Glomerular endothelial cell (primary cell): Measurements from ENCODE around the gene VPS35L. TPM values are rescaled to one million over a fixed set of nuclear protein-coding genes. Genes with fewer than 3 reads are reported as not detected.

Source experiments
- DNase-seq: peaks from one replicate; pipeline ENCODE4 v3.0.0-alpha.2; 2011; ENCODE audit warnings: low read depth, low spot score; ENCODE audit errors: extremely low read depth
- total RNA-seq: library from RNA; depleted of rRNA; stranded (reverse); fragments of >200 nt; gene quantifications from 2 replicates; pipeline ENCODE4 v1.2.3, GENCODE V29; 2015

VPS35L gene
- total RNA-seq, result 68.0 and 70.8 TPM in 2 replicates

GRCh38 chr16:19555186-19555937, at the start of gene VPS35L:
VPS35L (plus strand) TSS chr16:19555703; CDS start chr16:19555730, 27 bp downstream.
- DNase-seq, result peak; percentile 94

- DNase-seq, result no peak
These were observed 48.5 kb upstream of the VPS35L start for GRCh38 chr16:19506965-19507364.

- no peak for DNase-seq
These were observed 47.6 kb upstream of the VPS35L start for GRCh38 chr16:19507867-19508266.

GRCh38 chr16:19512297-19512696, 43.2 kb upstream of the VPS35L start:
- no peak for DNase-seq

- no peak for DNase-seq
These were observed 42.0 kb upstream of the VPS35L start for GRCh38 chr16:19513377-19514053.

GRCh38 chr16:19515757-19516156, 39.7 kb upstream of the VPS35L start:
- no peak for DNase-seq

- no peak for DNase-seq
These were observed 37.9 kb upstream of the VPS35L start for GRCh38 chr16:19517424-19518089.

GRCh38 chr16:19518388-19518787, 37.1 kb upstream of the VPS35L start:
- DNase-seq, result no peak

- DNase-seq, result no peak
These were observed 34.6 kb upstream of the VPS35L start for GRCh38 chr16:19520861-19521331.

GRCh38 chr16:19521471-19522396, 33.8 kb upstream of the VPS35L start, which contains the start of gene GDE1:
GDE1 (minus strand) TSS chr16:19522098; CDS start chr16:19521964, 134 bp downstream.
- no peak for DNase-seq

- DNase-seq, result no peak
These were observed 33.1 kb upstream of the VPS35L start for GRCh38 chr16:19522397-19522732.

GRCh38 chr16:19522760-19523159, 32.7 kb upstream of the VPS35L start:
- DNase-seq, result no peak

GRCh38 chr16:19523184-19523558, 32.3 kb upstream of the VPS35L start:
- DNase-seq, result no peak

GRCh38 chr16:19523559-19524355, 31.7 kb upstream of the VPS35L start, which contains the start of gene CCP110:
CCP110 (plus strand) TSS chr16:19523942; CDS start chr16:19527882, 3,940 bp downstream.
- DNase-seq, result peak; percentile 58

- no peak for DNase-seq
These were observed 31.2 kb upstream of the VPS35L start for GRCh38 chr16:19524356-19524615.

GRCh38 chr16:19524616-19525384, 30.7 kb upstream of the VPS35L start:
- no peak for DNase-seq

- no peak for DNase-seq
These were observed 30.1 kb upstream of the VPS35L start for GRCh38 chr16:19525385-19525723.

GRCh38 chr16:19527161-19527560, 28.3 kb upstream of the VPS35L start:
- no peak for DNase-seq

GRCh38 chr16:19528666-19529065, 26.8 kb upstream of the VPS35L start:
- DNase-seq, result no peak
